ENCODE data around the gene IL16. TPM values are rescaled to one million over a fixed set of nuclear protein-coding genes. Genes with fewer than 3 reads are reported as not detected.

Gene IL16
- total RNA-seq, 4 donors from 2014 or later, result 8.2 to 19.9 (median 13.7) TPM

GRCh38 chr15:81339321-81339720 lies 142.6 kb downstream of the IL16 start:
- H3K4me1 ChIP-seq, result peaks cover 10% of the 10 kb centered on the region
- H3K27ac ChIP-seq, result no peak overlapping the region
- no peak for TF ChIP-seq CTCF (IDR thresholded peaks at IDR 0.05)
- no peak for TF ChIP-seq EP300 (IDR thresholded peaks at IDR 0.05)
- TF ChIP-seq POLR2AphosphoS5 (IDR thresholded peaks at IDR 0.05), result no peak
- no peak for TF ChIP-seq POLR2A (IDR thresholded peaks at IDR 0.05)
- H3K4me3 ChIP-seq, result no peak overlapping the region
- no peaks in the 10 kb centered on the region for H3K36me3 ChIP-seq
- DNase-seq (ENCODE audit: low spot score in 2 of 2), result no peak
- H3K9me3 ChIP-seq, result no peaks in the 10 kb centered on the region
- WGBS, result 58% methylated on average over 5 of the region's 5 CpGs
- H3K27me3 ChIP-seq, result no peaks in the 10 kb centered on the region

- TF ChIP-seq CTCF (IDR thresholded peaks at IDR 0.05) (no peak), EP300 (IDR thresholded peaks at IDR 0.05) (no peak), POLR2AphosphoS5 (IDR thresholded peaks at IDR 0.05) (no peak), POLR2A (IDR thresholded peaks at IDR 0.05) (no peak)
- WGBS, result 72% methylated on average over 4 of the region's 4 CpGs
- H3K4me1 ChIP-seq, result peaks cover 10% of the 10 kb centered on the region
- no peaks in the 10 kb centered on the region for H3K36me3 ChIP-seq
- H3K4me3 ChIP-seq, result no peak overlapping the region
- H3K27ac ChIP-seq, result no peak overlapping the region
- no peak for DNase-seq (ENCODE audit: low spot score in 2 of 2)
- H3K27me3 ChIP-seq, result no peaks in the 10 kb centered on the region
- no peaks in the 10 kb centered on the region for H3K9me3 ChIP-seq
Observed at GRCh38 chr15:81339851-81340250, 143.2 kb downstream of the IL16 start.

- no peak for DNase-seq (ENCODE audit: low spot score in 2 of 2)
- Histone ChIP-seq H3K9me3 (no peaks in the 10 kb centered on the region), H3K36me3 (no peaks in the 10 kb centered on the region), H3K27ac (no peak overlapping the region), H3K4me1 (peaks cover 10% of the 10 kb centered on the region), H3K4me3 (no peak overlapping the region), H3K27me3 (no peaks in the 10 kb centered on the region)
- TF ChIP-seq POLR2AphosphoS5 (IDR thresholded peaks at IDR 0.05) (no peak), EP300 (IDR thresholded peaks at IDR 0.05) (no peak), POLR2A (IDR thresholded peaks at IDR 0.05) (no peak), CTCF (IDR thresholded peaks at IDR 0.05) (no peak)
- 91% methylated on average over 4 of the region's 4 CpGs for WGBS
Observed at GRCh38 chr15:81341351-81341750, 144.7 kb downstream of the IL16 start.

- Histone ChIP-seq H3K9me3 (no peaks in the 10 kb centered on the region), H3K4me3 (no peak overlapping the region), H3K27ac (no peak overlapping the region), H3K27me3 (no peaks in the 10 kb centered on the region), H3K36me3 (no peaks in the 10 kb centered on the region), H3K4me1 (peaks cover 4% of the 10 kb centered on the region)
- 94% methylated on average over 4 of the region's 4 CpGs for WGBS
- no peak for DNase-seq (ENCODE audit: low spot score in 2 of 2)
- TF ChIP-seq POLR2AphosphoS5 (IDR thresholded peaks at IDR 0.05), result no peak
- TF ChIP-seq CTCF (IDR thresholded peaks at IDR 0.05), result no peak
- TF ChIP-seq EP300 (IDR thresholded peaks at IDR 0.05), result no peak
Observed at GRCh38 chr15:81343371-81343770, 146.7 kb downstream of the IL16 start.

- WGBS, result 61% methylated on average over 2 of the region's 2 CpGs
Observed at GRCh38 chr15:81346611-81347010, 149.9 kb downstream of the IL16 start.

More at GRCh38 chr15:81346611-81347010, 149.9 kb downstream of the IL16 start:
- DNase-seq (ENCODE audit: low spot score in 2 of 2), result no peak
- Histone ChIP-seq H3K27me3 (no peaks in the 10 kb centered on the region), H3K36me3 (no peaks in the 10 kb centered on the region), H3K4me1 (no peaks in the 10 kb centered on the region), H3K9me3 (no peaks in the 10 kb centered on the region), H3K4me3 (no peak overlapping the region), H3K27ac (no peak overlapping the region)
- TF ChIP-seq CTCF (IDR thresholded peaks at IDR 0.05), result no peak
- TF ChIP-seq EP300 (IDR thresholded peaks at IDR 0.05), result no peak
- TF ChIP-seq POLR2A (IDR thresholded peaks at IDR 0.05), result no peak
- TF ChIP-seq POLR2AphosphoS5 (IDR thresholded peaks at IDR 0.05), result no peak
